H1 (cell line): Measurements from ENCODE around the gene LIPF. TPM values are rescaled to one million over a fixed set of nuclear protein-coding genes. Genes with fewer than 3 reads are reported as not detected.

Experiments
- BACH1 ChIP-seq: IDR thresholded peaks from 2 replicates; pipeline ENCODE4 v1.6.1; 2012; ENCODE audit warnings: low read length, improper control_type of control experiment
- CBX8 ChIP-seq: fragments of 300-800, 300-1000 bp; sonication (generic); IDR thresholded peaks from 2 replicates; pipeline ENCODE4 v1.7.1; 2016; ENCODE audit warnings: low read depth, low read length, borderline replicate concordance
- CHD2 ChIP-seq: IDR thresholded peaks from 2 replicates; pipeline ENCODE4 v1.6.1; 2012; ENCODE audit warnings: low read length, improper control_type of control experiment
- CHD7 ChIP-seq: fragments of 300-600 bp; sonication (generic); IDR thresholded peaks from 2 replicates; pipeline ENCODE4 v1.7.1; 2012; ENCODE audit warnings: low read length, moderate library complexity, mild to moderate bottlenecking, inconsistent platforms; ENCODE audit not compliant: insufficient replicate concordance
- RAD21 ChIP-seq, 2 experiments: IDR thresholded peaks in 1 of 2; conservative IDR thresholded peaks in 1 of 2; 2 replicates each; pipeline ENCODE4 v1.6.1; 2011; ENCODE audit warnings: low read depth in 2 of 2, low read length in 2 of 2, improper control_type of control experiment in 1 of 2, inconsistent platforms in 1 of 2, mild to moderate bottlenecking in 1 of 2, moderate library complexity in 1 of 2
- RXRA ChIP-seq: IDR thresholded peaks from 2 replicates; pipeline ENCODE4 v1.6.1; 2011; ENCODE audit warnings: low read depth, mild to moderate bottlenecking, low read length, moderate library complexity; ENCODE audit not compliant: insufficient read depth
- SRF ChIP-seq: IDR thresholded peaks from 2 replicates; pipeline ENCODE4 v1.6.1; 2011; ENCODE audit warnings: mild to moderate bottlenecking, low read depth, low read length, moderate library complexity
- TAF7 ChIP-seq: optimal IDR thresholded peaks from 2 replicates; pipeline ENCODE3; 2011; ENCODE audit warnings: low read depth, mild to moderate bottlenecking, inconsistent platforms, low read length, moderate library complexity, borderline replicate concordance
- polyA plus RNA-seq, 7 experiments: library from polyadenylated mRNA; depleted of rRNA in 3 of 7; stranded (reverse) in 5 of 7; unstranded in 2 of 7; fragments of >200 nt in 5 of 7; fragments of 200-250 nt in 2 of 7; gene quantifications; 1 replicate in 5 of 7; 2 replicates in 1 of 7; 4 replicates in 1 of 7; pipeline versions ENCODE4 v1.2.1 to v1.2.3, GENCODE V29; 2011 to 2013; ENCODE audit warnings: missing spikeins in 2 of 7, mixed read lengths in 2 of 7
- total RNA-seq: library from RNA; stranded (reverse); fragmentation: NEBNext Ultra II Directional; extraction: Animal tissue kit (Norgen Biotek cat#: 25700); gene quantifications from 2 replicates; pipeline ENCODE4 v1.2.1, GENCODE V29; 2021

Gene LIPF
- total and polyA plus RNA-seq, 2 of the 8 experiments (the other 6 are each of a cell fraction or from before 2014, with no cell fraction given), result not detected

- TF ChIP-seq CHD7, result no peak
- TF ChIP-seq CBX8, result no peak
- no peak for TF ChIP-seq RXRA
- TF ChIP-seq SRF, result no peak
- no peak for TF ChIP-seq CHD2
- TF ChIP-seq TAF7, result no peak
- TF ChIP-seq RAD21 (IDR thresholded peaks at IDR 0.05 in 1 of 2, conservative IDR thresholded peaks at IDR 0.05 in 1 of 2; ENCODE audit: low read depth in 2 of 2, low read length in 2 of 2), result no peak
- TF ChIP-seq BACH1, result no peak
Observed at GRCh38 chr10:88715517-88715916, 51.3 kb downstream of the LIPF start (continued).
